ENCODE results near the gene PARP4.
"Not testable (repeated sequence)": the region's sequence is repeated elsewhere in the genome, so short reads cannot be mapped to it uniquely, and the experiment has no call there.

PARP4 gene

DNA sequence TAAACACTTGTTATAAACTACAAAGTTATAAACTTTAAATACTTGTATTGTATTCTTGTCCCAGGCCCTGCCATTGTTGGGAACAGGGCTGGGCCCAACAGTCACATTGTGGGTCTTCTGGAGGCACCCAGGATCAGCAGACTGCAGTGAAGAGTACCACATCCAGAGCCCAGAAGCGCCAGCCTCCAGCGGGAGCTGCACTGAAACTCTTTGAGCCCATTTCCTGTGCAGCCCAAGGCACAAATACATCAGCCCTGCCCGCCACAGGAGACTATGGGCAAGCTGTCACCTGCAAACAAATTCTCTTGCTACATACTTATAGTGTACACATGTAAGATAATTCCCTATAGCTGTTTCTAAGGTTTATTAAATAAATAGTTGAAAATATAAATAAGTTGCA lies 86.5 kb downstream of the PARP4 start:
- not testable (repeated sequence) for DNase-seq

DNA sequence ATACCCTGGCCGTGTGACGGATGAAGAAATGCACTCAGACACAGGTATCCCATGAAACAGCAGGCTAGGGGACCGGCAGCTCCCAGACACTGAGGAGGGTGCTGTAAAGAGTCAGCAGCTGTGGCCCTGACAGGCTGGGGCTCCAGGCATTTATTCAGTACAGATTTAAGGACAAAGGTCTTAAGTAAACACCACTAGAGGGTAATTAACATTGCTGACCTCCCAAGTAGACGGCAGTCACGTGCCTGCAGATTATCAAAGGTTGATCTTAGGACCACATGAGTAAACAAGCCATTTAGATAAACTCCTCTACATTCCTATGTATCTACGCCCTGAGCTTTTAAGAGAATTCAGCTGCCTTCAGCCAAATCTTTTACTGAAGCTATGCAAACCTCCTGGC lies 92.9 kb downstream of the PARP4 start:
- DNase-seq: not testable (repeated sequence)

DNA sequence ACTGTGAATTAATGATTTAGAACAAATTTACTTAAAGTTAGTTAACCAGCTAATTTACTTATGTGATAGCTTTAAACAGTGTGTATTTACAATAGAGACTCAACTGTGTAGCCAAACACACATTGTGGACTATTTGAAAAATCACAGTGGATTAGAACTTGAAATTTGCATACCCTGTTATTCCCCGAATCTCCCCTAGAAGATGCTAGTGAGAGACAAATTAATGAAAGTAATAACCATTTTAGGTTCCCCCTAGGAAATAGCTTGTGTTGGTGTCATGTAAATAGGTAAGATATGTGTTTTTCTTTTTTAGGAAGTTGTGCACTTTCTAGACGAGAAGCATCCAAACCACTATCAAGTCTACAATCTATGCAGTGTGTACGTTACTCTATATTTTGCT lies 104.7 kb downstream of the PARP4 start:
- DNase-seq: no peak

GRCh38 chr13:24406524-24406923 lies 106.1 kb downstream of the PARP4 start:
- no peak for DNase-seq

DNA sequence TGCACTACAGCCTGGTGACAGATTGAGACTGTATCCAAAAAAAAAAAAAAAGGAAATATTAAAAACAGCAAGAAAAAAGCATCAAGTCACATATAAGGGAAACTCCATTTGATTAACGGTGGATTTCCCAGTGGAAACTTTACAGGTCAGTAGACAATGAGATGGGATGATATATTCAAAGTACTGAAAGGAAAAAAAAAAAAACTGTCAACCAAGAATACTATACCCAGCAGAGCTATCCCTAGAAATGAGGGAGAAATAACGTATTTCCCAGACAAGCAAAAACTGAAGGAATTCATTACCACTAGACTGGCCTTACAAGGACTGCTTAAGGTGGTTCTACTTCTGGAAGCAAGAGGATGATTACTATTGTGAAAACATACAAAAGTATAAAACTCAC lies 115.8 kb downstream of the PARP4 start:
- no peak for DNase-seq

DNA sequence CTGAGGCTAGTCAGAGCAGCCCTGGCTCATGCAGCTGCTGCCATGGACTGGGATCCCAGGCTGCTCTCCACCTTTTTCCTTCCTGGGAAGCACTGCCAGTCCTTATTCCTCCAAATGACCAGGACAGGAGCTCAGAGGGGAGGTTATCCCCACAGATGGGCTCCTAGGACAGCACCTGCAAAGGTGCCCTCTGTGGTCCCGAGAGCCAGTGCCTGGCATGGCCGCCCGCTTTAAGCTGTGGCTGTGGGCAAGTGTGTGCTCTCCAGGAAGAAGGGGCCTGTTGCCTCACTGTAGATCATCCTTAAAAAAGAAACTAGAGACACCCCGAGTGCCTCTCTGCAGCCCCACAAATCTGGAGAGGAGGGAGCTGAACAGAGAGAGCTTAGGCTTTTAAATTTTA lies 119.6 kb downstream of the PARP4 start:
- no peak for DNase-seq

- DNase-seq: not testable (repeated sequence)
These were observed 120.6 kb downstream of the PARP4 start for GRCh38 chr13:24391771-24392683.

DNA sequence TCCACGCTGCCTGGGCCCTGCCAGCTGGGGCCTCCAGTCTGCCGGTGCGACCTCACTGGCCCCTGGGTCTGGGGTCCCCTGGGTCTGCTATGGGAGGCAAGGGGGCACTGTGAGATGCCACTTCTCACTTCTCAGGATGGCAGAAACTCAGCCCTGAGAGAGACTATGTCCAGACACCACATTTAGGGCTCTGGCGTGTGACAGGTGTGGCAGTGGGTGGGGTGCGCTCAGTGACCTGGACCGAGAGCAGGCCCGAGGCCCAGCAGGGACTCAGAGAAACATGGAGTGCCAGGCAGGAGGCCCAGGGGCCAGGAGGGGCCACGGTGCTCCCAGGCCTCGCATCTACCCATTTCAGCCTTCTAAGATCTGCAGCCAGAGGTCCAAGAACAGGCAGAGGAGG lies 121.8 kb downstream of the PARP4 start:
- DNase-seq: not testable (repeated sequence)

DNA sequence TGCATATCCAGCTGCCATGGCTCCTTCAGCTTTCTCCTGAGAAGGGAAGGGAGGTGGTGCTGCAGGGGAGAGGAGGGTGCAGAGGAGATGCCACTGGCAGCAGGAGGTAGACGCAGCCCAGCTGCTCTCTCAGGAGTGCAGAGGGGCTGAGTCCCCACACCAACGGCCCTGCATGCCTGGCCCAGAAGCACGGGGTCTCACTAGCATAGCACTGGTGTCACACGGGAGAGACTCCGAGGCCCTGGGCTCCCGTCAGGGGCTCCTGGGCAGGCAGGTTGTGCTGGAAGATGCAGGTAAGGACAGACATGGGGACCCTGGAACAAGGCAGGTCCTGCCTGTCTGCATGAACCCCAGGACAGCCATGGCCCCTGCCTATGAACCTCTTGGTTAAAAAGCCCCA lies 123.1 kb downstream of the PARP4 start:
- DNase-seq: no peak

DNA sequence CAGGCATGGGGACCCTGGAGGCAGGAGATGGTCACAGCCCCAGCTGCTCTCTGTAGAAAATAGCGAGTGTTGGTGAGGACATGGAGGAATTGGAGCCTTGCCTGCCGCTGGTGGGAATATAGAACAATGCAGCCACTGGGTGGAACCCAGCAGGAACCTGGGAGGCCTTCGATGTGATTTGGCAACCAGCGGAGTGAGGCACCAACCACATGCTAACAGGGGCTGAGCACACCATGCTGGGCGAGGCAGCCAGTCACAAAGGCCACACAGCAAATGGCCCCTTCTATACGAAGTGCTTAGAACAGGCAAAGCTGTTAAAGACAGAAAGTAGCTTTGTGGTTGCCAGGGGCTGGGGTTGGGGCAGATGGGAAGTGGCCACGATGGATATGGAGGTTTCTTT lies 123.8 kb downstream of the PARP4 start:
- DNase-seq: not testable (repeated sequence)

DNA sequence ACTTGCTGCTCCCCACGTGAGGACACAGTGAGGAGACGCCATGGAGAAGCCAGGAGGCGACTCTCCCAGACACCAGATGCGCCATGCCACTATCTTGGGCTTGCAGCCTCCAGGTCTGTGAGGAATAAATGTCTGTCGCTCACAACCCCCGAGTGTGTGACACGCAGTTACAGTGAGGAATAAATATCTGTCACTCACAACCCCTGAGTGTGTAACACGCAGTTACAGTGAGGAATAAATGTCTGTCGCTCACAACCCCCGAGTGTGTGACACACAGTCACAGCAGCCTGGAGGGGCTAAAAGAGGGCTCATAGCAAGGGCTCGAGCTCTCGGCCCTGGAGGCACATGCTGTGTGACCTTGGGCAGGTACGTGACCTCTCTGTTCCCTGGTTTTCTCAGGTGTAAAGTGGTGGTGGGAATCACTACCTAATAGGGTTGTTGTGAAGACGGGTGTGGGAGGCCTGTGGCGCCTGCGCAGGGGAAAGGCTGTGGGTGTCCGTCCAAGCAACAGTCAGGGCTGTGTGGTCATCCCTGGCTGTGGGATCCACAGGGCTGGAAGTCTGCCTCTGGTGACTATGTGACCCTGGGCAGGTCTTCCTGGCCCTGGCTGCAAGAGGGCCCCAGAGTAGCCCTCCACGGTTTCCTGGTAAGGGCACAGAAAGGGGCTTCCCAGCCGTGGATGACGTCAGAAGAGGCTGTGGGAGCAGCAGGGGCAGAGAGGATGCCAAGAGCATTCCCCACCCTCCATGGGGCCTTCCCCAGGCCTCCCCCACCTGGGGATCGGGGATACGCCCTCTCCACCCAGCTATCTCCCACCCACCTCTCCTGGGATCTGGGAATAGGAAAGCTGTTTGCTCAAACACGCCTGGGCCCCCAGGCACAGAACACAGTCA lies 125.5 kb downstream of the PARP4 start:
- DNase-seq: no peak

GRCh38 chr13:24385902-24386301 lies 126.7 kb downstream of the PARP4 start:
- DNase-seq: no peak

DNA sequence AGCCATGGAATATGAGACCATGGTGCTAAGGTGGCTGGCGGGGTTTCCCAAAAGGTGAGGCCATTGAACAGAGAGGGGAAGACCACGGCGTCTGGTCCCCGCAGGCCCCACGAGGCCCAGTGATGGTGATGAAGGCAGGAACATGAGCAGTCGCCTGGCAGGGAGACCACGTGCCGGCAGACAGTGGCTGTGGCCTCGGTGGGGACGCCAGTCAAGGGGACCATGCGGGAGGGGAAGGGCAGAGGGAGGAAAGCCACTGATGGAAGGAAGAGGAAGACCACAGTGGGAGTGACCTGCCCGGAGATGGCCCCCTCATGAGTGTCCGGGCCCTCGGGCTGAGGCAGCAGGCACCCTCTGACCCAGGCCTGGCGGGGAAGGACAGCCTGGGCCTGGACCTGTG lies 127.6 kb downstream of the PARP4 start:
- not testable (repeated sequence) for DNase-seq

- not testable (repeated sequence) for DNase-seq
These were observed 128.5 kb downstream of the PARP4 start for GRCh38 chr13:24384091-24384490.

GRCh38 chr13:24381541-24382265 lies 130.9 kb downstream of the PARP4 start:
- DNase-seq: no peak

- DNase-seq: not testable (repeated sequence)
These were observed 131.7 kb downstream of the PARP4 start for GRCh38 chr13:24380881-24381280.

DNA sequence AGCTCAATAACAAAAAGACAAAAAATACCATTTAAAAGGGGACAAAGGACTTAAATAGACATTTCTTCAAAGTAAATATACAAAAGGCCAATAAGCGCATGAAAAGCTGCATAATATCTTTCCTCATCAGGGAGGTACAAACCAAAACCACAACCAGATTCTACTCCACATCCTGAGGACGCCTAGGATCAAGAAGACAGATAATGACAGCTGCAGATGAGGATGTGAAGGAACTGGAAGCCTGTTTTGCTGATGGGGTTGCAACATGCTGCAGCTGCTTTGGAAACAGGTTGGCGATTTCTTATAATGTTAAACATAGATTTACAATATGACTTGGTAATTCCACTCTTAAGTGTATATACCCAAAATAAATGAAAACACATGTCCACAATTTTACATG lies 132.4 kb downstream of the PARP4 start:
- DNase-seq: not testable (repeated sequence)

- not testable (repeated sequence) for DNase-seq
These were observed 141.3 kb downstream of the PARP4 start for GRCh38 chr13:24371273-24371672.
